GM18951 (cell line): ENCODE results near the gene MUSTN1.

Source experiments
- POLR2A ChIP-seq: IDR thresholded peaks from 4 replicates; pipeline ENCODE4 v1.6.1; 2011; ENCODE audit warnings: mild to moderate bottlenecking; ENCODE audit not compliant: insufficient read length, insufficient read depth; ENCODE audit errors: extremely low read depth
- in situ Hi-C: fragments of 300-500 bp; cut with MboI; formaldehyde crosslinking; loops from one replicate; pipeline ENCODE4 v1.12.0; 2022; ENCODE audit warnings: low sequenced_read_pairs, mixed read lengths, inconsistent platforms; ENCODE audit not compliant: unreplicated experiment

Gene MUSTN1

DNA sequence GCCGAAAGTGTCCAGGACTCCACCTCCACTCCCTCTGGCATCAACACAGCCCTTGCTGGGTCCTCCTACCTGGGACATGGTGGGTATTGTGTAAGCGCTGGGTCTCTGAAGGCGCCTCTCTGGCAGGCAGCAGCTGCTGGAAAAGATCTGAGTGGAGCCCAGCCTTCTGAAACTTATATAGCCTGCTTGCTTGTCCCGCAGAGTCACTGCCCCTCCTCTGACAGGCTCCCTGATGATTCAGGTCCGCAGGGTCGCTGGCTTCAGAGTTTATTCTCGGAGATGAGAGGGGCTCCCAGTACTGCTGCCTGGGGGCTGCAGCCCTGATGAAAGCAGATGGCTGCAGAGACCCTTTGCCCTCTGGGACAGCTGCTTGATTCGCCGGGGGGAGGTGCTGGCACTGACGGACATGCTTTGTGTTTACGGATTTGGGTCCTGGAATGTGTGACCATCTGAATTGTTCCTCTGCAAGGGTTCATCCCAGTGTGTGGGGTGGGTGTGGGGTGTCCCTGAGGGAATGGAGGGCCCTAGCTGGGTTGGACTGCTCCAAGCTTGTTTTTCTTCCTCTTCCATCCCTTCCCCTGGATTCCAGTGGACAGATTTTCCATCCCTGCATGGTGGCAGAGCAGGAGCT is at the start of gene MUSTN1:
Gene MUSTN1, minus strand, starts transcription at position 149 of the 631 bp plus-strand sequence. Its CDS starts 71 bp downstream, at position 78.
- no peak for TF ChIP-seq POLR2A
- in situ Hi-C loops, result no loop called here

DNA sequence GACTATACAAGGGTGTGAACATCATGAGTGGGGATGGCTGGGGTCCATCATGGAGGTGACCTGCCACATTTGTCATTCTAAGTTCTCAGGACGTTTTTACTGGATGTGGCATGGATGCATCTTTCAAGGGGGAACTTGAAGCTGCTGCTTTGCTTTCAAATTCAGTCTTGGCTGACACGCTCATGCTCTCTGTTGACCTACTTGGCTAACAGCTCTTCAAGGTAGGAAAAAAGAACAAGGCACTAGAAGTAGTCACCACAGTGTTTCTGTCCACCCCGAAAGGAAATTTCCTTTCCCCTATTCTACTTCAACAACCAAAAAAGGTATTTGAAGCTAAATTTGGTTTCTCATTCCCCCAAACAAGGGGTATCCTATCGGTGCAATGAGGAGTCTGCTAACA is 47.6 kb upstream of the MUSTN1 start:
- in situ Hi-C loops, result no loop called here
- no peak for TF ChIP-seq POLR2A

DNA sequence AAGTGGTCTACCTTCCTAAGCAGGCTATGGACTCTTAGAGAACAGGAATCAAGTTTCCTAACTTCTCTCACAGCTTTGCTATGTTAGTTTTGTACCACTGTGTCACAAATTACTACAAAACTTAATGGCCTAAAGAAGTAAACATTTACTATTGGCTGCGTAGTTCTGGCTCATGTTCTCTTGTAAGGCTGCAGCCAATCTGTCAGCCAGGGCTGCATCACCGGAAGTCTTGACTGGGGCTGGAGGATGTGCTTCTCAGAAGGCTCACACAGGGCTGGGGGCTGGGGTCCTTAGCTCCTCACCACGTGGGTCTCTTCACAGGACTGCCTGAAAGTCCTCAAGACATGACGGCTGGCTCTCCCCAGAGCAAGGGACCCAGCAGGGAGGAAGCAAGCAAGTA is 47.1 kb upstream of the MUSTN1 start:
- in situ Hi-C loops, result no loop called here
- TF ChIP-seq POLR2A, result no peak

DNA sequence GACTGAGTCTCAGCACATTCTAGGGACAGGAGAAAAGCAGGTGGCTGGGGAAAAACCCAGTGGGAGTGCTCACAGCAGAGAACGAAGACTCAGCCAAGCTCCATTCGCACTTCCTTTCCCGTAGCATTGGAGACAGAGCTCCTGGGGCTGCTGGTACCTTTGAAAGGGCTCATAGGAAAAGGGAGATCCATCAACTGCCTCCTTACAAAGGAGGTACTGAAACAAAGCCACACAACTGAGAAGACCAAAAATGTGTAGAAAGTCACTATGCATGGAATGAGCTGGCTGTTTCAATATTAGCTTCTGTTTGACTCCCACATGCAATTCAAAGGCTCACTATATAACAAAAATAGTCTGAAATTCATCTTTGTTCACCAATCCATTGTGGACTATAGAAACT is 45.7 kb upstream of the MUSTN1 start:
- in situ Hi-C loops, result no loop called here
- TF ChIP-seq POLR2A, result no peak

DNA sequence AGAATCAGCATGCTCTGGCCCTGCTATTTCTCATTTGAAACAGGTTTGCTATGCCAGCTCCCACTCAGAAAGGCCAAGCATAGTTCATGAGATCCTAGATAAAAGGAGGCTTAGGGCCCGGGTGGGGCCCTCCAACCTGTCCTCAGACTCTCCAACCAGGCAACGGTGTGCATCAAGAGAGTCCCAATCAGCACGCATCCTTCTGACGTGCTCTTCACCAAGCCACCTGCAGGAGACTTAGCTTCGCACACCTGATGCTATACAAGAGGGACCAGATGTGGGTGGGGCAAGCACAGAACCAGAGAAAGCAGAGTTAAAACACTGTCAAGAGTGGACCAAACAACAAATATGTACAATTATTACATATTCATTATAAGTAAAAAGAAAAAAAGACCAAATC is 45.2 kb upstream of the MUSTN1 start:
- in situ Hi-C loops, result no loop called here
- TF ChIP-seq POLR2A, result no peak

DNA sequence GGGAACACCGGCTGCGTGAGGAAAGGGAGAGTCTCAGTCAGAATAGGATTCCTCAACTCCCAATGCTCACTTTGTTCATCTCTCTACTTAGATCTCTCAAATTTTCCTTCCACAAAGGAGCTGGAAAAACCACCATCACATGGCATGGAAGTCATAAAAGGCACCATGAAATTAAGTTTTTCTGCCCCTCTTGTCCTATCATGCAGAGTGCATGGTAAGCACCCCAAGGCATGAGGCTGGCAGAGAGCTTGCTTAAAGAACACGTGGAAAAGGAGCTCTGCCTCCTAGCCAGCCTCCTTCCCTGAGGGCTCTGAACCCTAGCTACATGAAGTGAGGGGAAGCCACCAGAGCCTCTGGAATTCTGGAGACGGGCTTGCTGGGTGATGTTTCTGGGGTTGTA is 44.8 kb upstream of the MUSTN1 start:
- TF ChIP-seq POLR2A, result no peak
- in situ Hi-C loops, result no loop called here

DNA sequence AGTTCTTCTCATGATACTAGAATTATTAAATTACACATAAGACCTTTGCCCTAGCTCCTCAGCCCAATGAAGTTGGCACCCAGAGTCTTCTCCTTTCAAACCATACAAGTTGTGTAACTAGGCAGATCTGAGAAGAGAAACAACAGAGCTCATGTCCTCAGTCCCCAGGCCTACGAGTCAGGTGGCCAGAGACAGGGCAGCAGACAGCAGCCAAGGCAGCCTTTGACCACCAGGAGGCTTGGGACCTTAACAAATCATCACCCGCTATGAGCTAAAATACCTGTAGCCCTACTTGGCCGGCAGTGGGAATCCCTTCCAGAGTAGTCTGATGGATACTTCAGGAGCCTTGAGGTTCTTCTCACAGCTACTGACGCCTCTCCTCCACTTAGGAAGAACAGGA is 44.3 kb upstream of the MUSTN1 start:
- in situ Hi-C loops, result no loop called here
- TF ChIP-seq POLR2A, result no peak

DNA sequence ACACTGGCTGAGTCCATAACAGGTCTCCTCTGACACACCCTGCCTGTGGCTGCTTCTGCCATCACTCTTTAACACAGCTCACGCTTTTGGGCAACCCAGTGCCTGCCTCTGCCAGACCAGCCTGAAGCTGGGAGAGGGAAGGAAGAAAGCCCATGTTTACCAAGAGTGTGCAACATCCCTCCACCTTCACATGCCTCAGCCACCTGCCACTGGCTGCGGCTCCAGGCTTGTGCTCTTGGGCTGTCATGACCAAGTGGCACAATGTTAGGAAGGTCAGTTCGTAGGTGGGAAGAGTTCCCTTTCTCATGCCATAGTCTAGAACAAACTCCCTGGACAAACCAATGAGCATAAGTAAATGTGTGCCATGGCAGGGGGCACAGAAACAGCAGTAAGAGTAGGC is 42.3 kb upstream of the MUSTN1 start:
- TF ChIP-seq POLR2A, result no peak
- in situ Hi-C loops, result no loop called here

DNA sequence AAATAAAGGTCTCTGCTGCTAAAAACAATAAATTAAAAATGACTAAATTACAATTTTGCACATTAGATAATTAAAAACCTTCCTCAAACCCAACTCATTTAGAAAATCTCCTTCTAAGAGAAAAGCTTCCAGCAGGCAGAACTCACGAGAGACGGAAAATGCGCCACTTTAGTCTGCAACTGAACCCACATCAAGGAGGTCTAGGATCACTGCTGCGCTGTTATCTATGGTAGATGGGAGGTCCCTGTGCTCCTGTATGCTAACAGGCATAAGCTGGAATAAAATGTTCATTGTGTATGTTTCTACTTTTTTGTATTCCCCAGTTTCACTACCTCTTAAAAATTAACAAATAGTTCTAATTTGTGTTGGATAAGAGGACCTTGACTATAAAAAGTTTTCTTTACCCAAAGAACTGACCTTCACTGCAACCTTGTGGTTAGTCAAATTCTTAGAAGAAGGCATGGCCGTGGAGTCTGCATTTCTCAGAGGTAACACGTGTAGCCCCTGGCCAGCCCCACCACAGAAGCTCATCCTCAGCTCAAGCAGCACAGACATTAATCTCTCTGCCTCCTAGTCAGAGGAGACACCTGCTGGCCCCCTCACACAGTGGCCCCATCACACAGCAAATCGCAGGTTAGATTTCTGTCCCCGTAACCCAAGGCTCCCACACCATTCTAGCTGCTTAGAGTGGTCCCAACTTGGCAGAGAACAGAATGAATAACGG is 40.2 kb upstream of the MUSTN1 start:
- no peak for TF ChIP-seq POLR2A
- in situ Hi-C loops, result no loop called here

DNA sequence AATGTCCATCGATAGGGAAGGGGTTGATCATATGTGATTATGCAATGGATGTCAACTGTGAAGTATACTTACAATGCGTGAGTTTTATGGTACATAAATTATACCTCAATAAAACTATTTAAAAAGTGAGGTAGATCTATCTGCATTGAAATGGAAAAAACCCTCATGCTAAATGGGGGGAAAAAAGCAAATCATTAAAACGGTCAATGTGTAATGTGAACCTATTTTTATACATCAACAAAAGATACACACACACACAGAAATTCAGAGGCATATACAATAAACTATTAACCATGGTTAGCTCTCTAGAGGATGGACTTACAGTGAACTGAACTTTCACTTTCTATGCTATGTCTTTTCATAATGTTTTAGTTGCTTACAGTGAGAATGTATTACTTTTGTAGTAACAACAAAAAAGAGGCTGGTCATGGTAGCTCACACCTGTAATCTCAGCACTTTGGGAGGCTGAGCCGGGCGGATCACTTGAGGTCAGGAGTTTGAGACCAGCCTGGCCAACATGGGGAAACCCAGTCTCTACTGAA is 39.4 kb upstream of the MUSTN1 start:
- no peak for TF ChIP-seq POLR2A
- in situ Hi-C loops, result no loop called here

DNA sequence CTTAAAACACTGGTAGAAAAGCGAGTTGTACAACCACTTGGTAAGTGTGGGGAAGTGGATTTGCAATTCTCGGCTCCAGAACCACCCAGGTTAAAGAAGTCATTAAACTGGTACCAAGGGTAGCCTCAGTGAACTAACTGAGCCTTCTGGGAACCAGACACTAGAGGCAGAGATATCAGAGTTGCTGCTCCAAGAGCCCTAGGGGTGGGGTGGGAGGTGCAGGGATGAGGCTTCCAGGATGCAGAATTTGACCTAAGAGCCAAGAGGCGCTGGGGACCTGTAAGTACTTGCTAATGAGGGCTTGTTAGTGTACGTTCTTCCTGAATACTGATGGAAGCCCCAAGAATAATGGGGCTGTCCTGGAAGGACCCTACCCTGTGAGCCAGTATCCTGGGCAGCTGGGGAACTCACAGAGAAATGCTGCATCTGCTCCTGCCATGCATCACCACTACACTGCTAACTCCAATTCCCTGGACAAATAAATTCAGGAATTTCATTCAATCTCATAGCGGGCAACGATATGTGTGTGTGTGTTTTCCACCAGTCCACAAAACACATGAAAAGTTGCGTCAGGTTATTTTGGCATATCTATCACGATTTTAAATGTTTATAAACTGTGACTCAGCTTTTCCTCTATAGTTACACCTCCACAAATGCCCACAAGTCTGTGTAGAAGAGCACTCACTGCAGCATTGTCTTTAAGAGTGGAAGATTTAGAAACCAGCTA is 38.8 kb upstream of the MUSTN1 start:
- TF ChIP-seq POLR2A, result no peak
- in situ Hi-C loops, result no loop called here

DNA sequence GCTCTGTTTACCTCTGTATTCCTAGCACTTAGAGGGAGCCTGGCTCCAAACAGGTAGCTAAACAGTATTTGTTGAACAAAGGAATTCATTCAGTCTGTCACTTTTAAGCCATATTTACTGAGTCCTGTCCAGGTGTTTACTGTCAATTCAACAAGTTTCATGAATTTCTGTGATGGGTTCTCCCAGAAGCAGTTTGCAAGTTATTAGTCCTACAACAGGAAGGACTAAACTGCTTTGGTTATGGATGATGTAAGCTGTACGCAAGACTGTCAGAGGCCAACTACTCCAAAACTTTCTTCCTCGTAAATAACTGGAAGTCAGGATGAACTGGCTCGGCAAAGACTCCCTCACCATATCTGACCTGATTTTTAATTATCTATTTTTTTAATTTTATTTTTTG is 37.4 kb upstream of the MUSTN1 start:
- in situ Hi-C loops, result no loop called here
- no peak for TF ChIP-seq POLR2A

DNA sequence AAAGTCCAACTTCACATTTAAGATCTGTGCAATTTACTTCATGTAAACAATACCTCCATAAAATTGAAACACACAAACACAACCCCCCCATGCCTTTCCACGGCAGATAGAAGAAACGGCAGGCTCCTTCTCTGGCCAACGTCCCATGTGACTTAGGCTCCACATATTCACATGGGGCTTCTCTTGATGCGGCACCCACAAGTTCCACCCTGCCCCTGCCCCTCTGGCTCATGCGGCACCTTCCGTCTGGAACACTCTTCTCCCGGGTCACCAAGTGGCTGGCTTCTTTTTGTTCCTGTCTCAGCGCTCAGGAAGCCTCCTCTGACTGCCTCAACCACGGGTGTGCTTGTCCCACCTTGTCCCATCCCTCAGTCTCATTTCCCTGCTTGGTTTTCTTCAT is 36.9 kb upstream of the MUSTN1 start:
- TF ChIP-seq POLR2A, result no peak
- in situ Hi-C loops, result no loop called here
